H1 (cell line): Measurements from ENCODE around the gene FGR. TPM values are rescaled to one million over a fixed set of nuclear protein-coding genes. Genes with fewer than 3 reads are reported as not detected.
A peak's percentile ranks its signal among the peaks of the same experiment; 100 is the strongest.

Source experiments
- CTCF ChIA-PET: fragments of 300-600 bp; sonication (Branson Sonifier 250); formaldehyde crosslinking; loops from one replicate; lab custom pipeline; 2021; ENCODE audit not compliant: partially characterized antibody; lab: Charles Lee
- POLR2A ChIA-PET: fragments of 300-600 bp; sonication (Branson Sonifier 250); formaldehyde crosslinking; loops from one replicate; lab custom pipeline; 2021; ENCODE audit warnings: inconsistent platforms; ENCODE audit not compliant: partially characterized antibody; lab: Charles Lee
- DNase-seq, 2 experiments: peaks; one replicate each; pipeline versions ENCODE4 v3.0.0 to v3.0.0-alpha.2; 2010 to 2022; ENCODE audit warnings: low spot score in 2 of 2, low read depth in 1 of 2, mixed read lengths in 1 of 2
- FAIRE-seq: peaks from 2 replicates; lab custom pipeline; 2011; peaks lifted over from hg19 to GRCh38; lab: Jason Lieb, UNC
- H2AFZ ChIP-seq: 2 replicates; pipeline ENCODE4 v1.8.1; 2012; ENCODE audit warnings: low read length, inconsistent platforms
- H2AK5ac ChIP-seq: 2 replicates; pipeline ENCODE4 v1.6.1; 2013; ENCODE audit warnings: low read depth, low read length
- H2BK120ac ChIP-seq: replicated peaks from 2 replicates; pipeline ENCODE3; 2013; ENCODE audit warnings: low read depth, low read length, inconsistent platforms
- H2BK12ac ChIP-seq: 2 replicates; pipeline ENCODE4 v1.6.1; 2013; ENCODE audit warnings: low read depth, low read length
- H2BK15ac ChIP-seq: 2 replicates; pipeline ENCODE4 v1.6.1; 2013; ENCODE audit warnings: low read length
- H2BK20ac ChIP-seq: 2 replicates; pipeline ENCODE4 v1.6.1; 2013; ENCODE audit warnings: low read length
- H2BK5ac ChIP-seq: 2 replicates; pipeline ENCODE4 v1.6.1; 2013; ENCODE audit warnings: low read depth, low read length
- H3K14ac ChIP-seq: 2 replicates; pipeline ENCODE4 v1.6.1; 2013; ENCODE audit warnings: inconsistent platforms; ENCODE audit not compliant: insufficient read length
- H3K18ac ChIP-seq: 2 replicates; pipeline ENCODE4 v1.6.1; 2013; ENCODE audit warnings: low read length; ENCODE audit errors: extremely low read depth
- H3K23ac ChIP-seq: 2 replicates; pipeline ENCODE4 v1.6.1; 2013; ENCODE audit warnings: inconsistent platforms; ENCODE audit not compliant: insufficient read length
- H3K23me2 ChIP-seq: 2 replicates; pipeline ENCODE4 v1.6.1; 2013; ENCODE audit warnings: low read depth, low read length
- H3K27ac ChIP-seq: 2 replicates; pipeline ENCODE4 v1.6.1; 2011; ENCODE audit warnings: low read depth, low read length, inconsistent platforms
- H3K27me3 ChIP-seq, 4 experiments: replicated peaks in 1 of 4; 1 replicate in 1 of 4; 2 replicates in 3 of 4; pipeline versions ENCODE4 v1.6.1 to v1.8.1; 2011 to 2013; ENCODE audit warnings: low read length in 3 of 4, mild to moderate bottlenecking in 3 of 4, inconsistent platforms in 2 of 4, mixed read lengths in 2 of 4, moderate library complexity in 1 of 4; ENCODE audit not compliant: control insufficient read depth in 3 of 4, insufficient read depth in 3 of 4; ENCODE audit errors: extremely low read depth in 1 of 4
- H3K36me3 ChIP-seq, 4 experiments: 2 replicates each; pipeline versions ENCODE4 v1.6.1 to v1.8.1; 2011 to 2013; ENCODE audit warnings: mild to moderate bottlenecking in 4 of 4, low read length in 3 of 4, moderate library complexity in 2 of 4, control low read depth in 1 of 4, inconsistent platforms in 1 of 4; ENCODE audit not compliant: insufficient read depth in 4 of 4, control insufficient read depth in 2 of 4
- H3K4ac ChIP-seq: replicated peaks from 2 replicates; pipeline ENCODE3; 2013; ENCODE audit warnings: low read length, low read depth, mixed read lengths, inconsistent platforms; ENCODE audit not compliant: insufficient read length
- H3K4me1 ChIP-seq, 4 experiments: replicated peaks in 1 of 4; 1 replicate in 1 of 4; 2 replicates in 3 of 4; pipeline versions ENCODE4 v1.6.1 to v1.8.1; 2011 to 2013; ENCODE audit warnings: low read length in 3 of 4, inconsistent platforms in 2 of 4, mixed read lengths in 1 of 4; ENCODE audit not compliant: insufficient read depth in 4 of 4, control insufficient read depth in 3 of 4
- H3K4me2 ChIP-seq, 2 experiments: 2 replicates each; pipeline versions ENCODE4 v1.6.1 to v1.8.1; 2011 to 2013; ENCODE audit warnings: low read depth in 2 of 2, low read length in 2 of 2, control low read depth in 1 of 2, inconsistent platforms in 1 of 2, mild to moderate bottlenecking in 1 of 2; ENCODE audit not compliant: insufficient read depth in 1 of 2
- H3K4me3 ChIP-seq, 4 experiments: fragments of 200-600, 300-600 bp in 1 of 4; sonication (generic), shearing (Covaris generic), sonication (Bioruptor Twin) in 1 of 4; 2 replicates each; pipeline versions ENCODE4 v1.5.1 to v1.8.1; 2011 to 2016; ENCODE audit warnings: low read length in 4 of 4, low read depth in 3 of 4, control low read depth in 2 of 4, inconsistent platforms in 2 of 4, mild to moderate bottlenecking in 2 of 4, mixed read lengths in 1 of 4, moderate library complexity in 1 of 4; ENCODE audit not compliant: insufficient read depth in 2 of 4; ENCODE audit errors: extremely low read depth in 1 of 4
- H3K56ac ChIP-seq: replicated peaks from 2 replicates; pipeline ENCODE3; 2013; ENCODE audit warnings: low read depth, mild to moderate bottlenecking, mixed read lengths, low read length, inconsistent platforms; ENCODE audit not compliant: insufficient read length
- H3K79me1 ChIP-seq: 2 replicates; pipeline ENCODE4 v1.6.1; 2013; ENCODE audit warnings: low read depth, low read length, control low read depth
- H3K79me2 ChIP-seq, 2 experiments: 2 replicates each; pipeline versions ENCODE4 v1.6.1 to v1.8.1; 2012 to 2013; ENCODE audit warnings: low read length in 2 of 2, mild to moderate bottlenecking in 2 of 2, inconsistent platforms in 1 of 2; ENCODE audit not compliant: insufficient read depth in 2 of 2, control insufficient read depth in 1 of 2
- H3K9ac ChIP-seq, 4 experiments: replicated peaks in 1 of 4; 1 replicate in 1 of 4; 2 replicates in 3 of 4; pipeline versions ENCODE4 v1.6.1 to v1.8.1; 2011 to 2013; ENCODE audit warnings: low read depth in 3 of 4, low read length in 3 of 4, control low read depth in 2 of 4, mild to moderate bottlenecking in 2 of 4, moderate library complexity in 2 of 4, inconsistent platforms in 1 of 4; ENCODE audit errors: extremely low read depth in 1 of 4
- H3K9me3 ChIP-seq, 2 experiments: 2 replicates each; pipeline versions ENCODE4 v1.6.1 to v1.8.1; 2012 to 2013; ENCODE audit warnings: mild to moderate bottlenecking in 2 of 2, moderate library complexity in 2 of 2, control low read depth in 1 of 2, inconsistent platforms in 1 of 2, low read depth in 1 of 2, low read length in 1 of 2, mixed read lengths in 1 of 2; ENCODE audit not compliant: insufficient read depth in 2 of 2
- H4K20me1 ChIP-seq, 2 experiments: replicated peaks in 1 of 2; 2 replicates each; pipeline versions ENCODE3 to v1.8.1; 2011 to 2013; ENCODE audit warnings: inconsistent platforms in 2 of 2, low read length in 2 of 2, mild to moderate bottlenecking in 1 of 2; ENCODE audit not compliant: insufficient read depth in 2 of 2, control insufficient read depth in 1 of 2
- H4K5ac ChIP-seq: 2 replicates; pipeline ENCODE4 v1.6.1; 2013; ENCODE audit warnings: low read length, low read depth, mixed read lengths, inconsistent platforms; ENCODE audit not compliant: insufficient read length
- H4K8ac ChIP-seq: 2 replicates; pipeline ENCODE4 v1.8.0; 2013; ENCODE audit warnings: mild to moderate bottlenecking, moderate library complexity, low read length, inconsistent platforms; ENCODE audit not compliant: insufficient read depth; ENCODE audit errors: extremely low read depth
- H4K91ac ChIP-seq: replicated peaks from 2 replicates; pipeline ENCODE3; 2013; ENCODE audit warnings: low read length, mixed read lengths, inconsistent platforms; ENCODE audit not compliant: insufficient read length
- GABPA ChIP-seq: IDR thresholded peaks from 2 replicates; pipeline ENCODE4 v1.6.1; 2011; ENCODE audit warnings: mild to moderate bottlenecking, low read length, moderate library complexity, borderline replicate concordance; ENCODE audit not compliant: insufficient read depth
- PHF8 ChIP-seq: fragments of 200-600 bp; sonication (generic); conservative IDR thresholded peaks from 2 replicates; pipeline ENCODE4 v1.7.1; 2012; ENCODE audit warnings: low read depth, mild to moderate bottlenecking, inconsistent platforms, low read length, moderate library complexity
- TEAD4 ChIP-seq: IDR thresholded peaks from 2 replicates; pipeline ENCODE4 v1.6.1; 2012; ENCODE audit warnings: low read depth, low read length, inconsistent platforms, mixed read lengths
- ZNF274 ChIP-seq: IDR thresholded peaks from 2 replicates; pipeline ENCODE4 v1.7.0; 2012; ENCODE audit warnings: low read length, borderline replicate concordance; ENCODE audit errors: extremely low read depth
- WGBS, 2 experiments: shearing (Covaris generic) in 1 of 2; methylation state at CpG; one replicate each; pipeline versions ENCODE4 v1.1.6 to v1.1.7; 2013 to 2015; ENCODE audit warnings: low lambda C conversion rate in 2 of 2, mixed read lengths in 2 of 2, inconsistent platforms in 1 of 2, low coverage in 1 of 2, missing lambda C conversion rate in 1 of 2; ENCODE audit not compliant: insufficient replicate concordance in 2 of 2, insufficient coverage in 1 of 2, insufficient read length in 1 of 2; ENCODE audit errors: extremely low coverage in 1 of 2, missing lambda C conversion rate in 1 of 2; 5-methylcytosine and 5-hydroxymethylcytosine counted together
- polyA plus RNA-seq, 7 experiments: library from polyadenylated mRNA; depleted of rRNA in 3 of 7; stranded (reverse) in 5 of 7; unstranded in 2 of 7; fragments of >200 nt in 5 of 7; fragments of 200-250 nt in 2 of 7; gene quantifications; 1 replicate in 5 of 7; 2 replicates in 1 of 7; 4 replicates in 1 of 7; pipeline versions ENCODE4 v1.2.1 to v1.2.3, GENCODE V29; 2011 to 2013; ENCODE audit warnings: missing spikeins in 2 of 7, mixed read lengths in 2 of 7
- total RNA-seq: library from RNA; stranded (reverse); fragmentation: NEBNext Ultra II Directional; extraction: Animal tissue kit (Norgen Biotek cat#: 25700); gene quantifications from 2 replicates; pipeline ENCODE4 v1.2.1, GENCODE V29; 2021
- TF ChIP-seq, protein P1 (sequence below): IDR thresholded peaks from 2 replicates; pipeline ENCODE4 v1.6.1; 2012; ENCODE audit warnings: inconsistent platforms

The FGR gene
- total and polyA plus RNA-seq, 2 of the 8 experiments (the other 6 are each of a cell fraction or from before 2014, with no cell fraction given) = 0.22 to 0.95 TPM

DNA sequence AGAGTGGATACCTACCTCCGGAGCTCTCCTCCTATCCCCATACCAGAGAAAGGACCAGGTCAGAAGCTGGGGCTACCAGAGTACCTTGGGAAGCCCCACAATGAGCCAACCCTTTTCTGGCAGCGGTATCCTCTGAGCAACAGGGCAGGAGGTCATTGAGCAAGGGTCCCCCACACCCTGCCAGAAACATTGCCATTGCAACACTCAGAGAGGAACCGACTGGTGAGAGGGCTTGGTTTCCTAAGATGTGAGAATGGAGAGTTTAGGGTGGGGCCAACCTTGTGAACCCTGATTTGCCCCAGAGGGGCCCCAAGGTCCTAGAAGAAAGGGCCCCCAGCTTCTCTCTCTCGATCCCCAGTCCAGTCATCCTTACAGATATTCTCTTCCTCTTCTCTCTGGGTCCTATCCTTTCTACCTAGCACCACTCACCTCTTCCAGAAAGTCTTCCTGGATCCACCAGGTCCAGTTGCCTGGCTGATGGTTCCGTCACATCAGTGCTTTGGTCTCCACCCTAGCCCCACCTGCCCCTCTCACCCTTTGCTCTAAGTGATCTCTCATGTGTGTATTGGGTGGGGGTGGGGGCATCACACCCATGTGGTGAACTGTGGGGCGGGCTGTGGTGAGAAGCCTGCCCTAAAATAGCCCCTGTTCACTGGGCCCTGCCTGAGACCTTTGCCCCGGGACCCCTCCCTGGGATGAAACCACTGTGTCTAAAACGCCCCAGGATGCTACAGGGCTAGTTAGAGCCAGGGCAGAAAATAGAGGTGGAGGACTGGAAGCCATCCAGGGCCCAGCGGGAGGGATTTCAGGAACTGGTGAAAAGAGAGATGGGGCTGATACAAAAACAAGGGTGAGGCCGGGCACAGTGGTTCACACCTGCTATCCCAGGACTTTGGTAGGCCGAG, 8.7 kb downstream of the FGR start:
- no peak overlapping the region for H3K56ac ChIP-seq

More for the DNA sequence above, 8.7 kb downstream of the FGR start:
- H3K23ac ChIP-seq = no peak overlapping the region
- H4K20me1 ChIP-seq = peaks cover 0 to 1% of the 10 kb centered on the region in 2 experiments
- peaks cover 3% of the 10 kb centered on the region; the same call in 1 of the 2 replicates for H3K79me1 ChIP-seq
- H3K36me3 ChIP-seq = no peaks in the 10 kb centered on the region
- no peak overlapping the region for H3K14ac ChIP-seq
- ChIA-PET CTCF (interaction anchor here (1.1 to 37.8 kb wide), 6 partner anchors 8 to 66 kb away, joined by 3 to 1807 read pairs (median 8); no protein-coding TSS in a partner anchor), POLR2A (interaction anchor here (0.6 kb wide), 1 partner anchor 559 kb away, joined by 3 read pairs; no protein-coding TSS in a partner anchor)
- H3K9ac ChIP-seq = no peak overlapping the region
- no peak overlapping the region for H3K18ac ChIP-seq
- H3K4ac ChIP-seq = no peak overlapping the region
- 0 out of 2 replicates have a peak overlapping the region, but pooled peaks have one; percentile 76 for H2BK15ac ChIP-seq
- no peak for DNase-seq
- no peaks in the 10 kb centered on the region for H3K23me2 ChIP-seq
- TF ChIP-seq GABPA (no peak), PHF8 (no peak), TEAD4 (no peak), ZNF274 (no peak)
- TF ChIP-seq, protein P1, sequence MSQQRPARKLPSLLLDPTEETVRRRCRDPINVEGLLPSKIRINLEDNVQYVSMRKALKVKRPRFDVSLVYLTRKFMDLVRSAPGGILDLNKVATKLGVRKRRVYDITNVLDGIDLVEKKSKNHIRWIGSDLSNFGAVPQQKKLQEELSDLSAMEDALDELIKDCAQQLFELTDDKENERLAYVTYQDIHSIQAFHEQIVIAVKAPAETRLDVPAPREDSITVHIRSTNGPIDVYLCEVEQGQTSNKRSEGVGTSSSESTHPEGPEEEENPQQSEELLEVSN = no peak
- H4K91ac ChIP-seq = no peak overlapping the region
- H4K5ac ChIP-seq = no peak overlapping the region
- H3K9me3 ChIP-seq = no peaks in the 10 kb centered on the region
- FAIRE-seq = no peak
- no peaks in the 10 kb centered on the region for H3K79me2 ChIP-seq
- peaks cover 2 to 21% (median 8%) of the 10 kb centered on the region in 4 experiments for H3K4me1 ChIP-seq
- H3K4me2 ChIP-seq = no peak overlapping the region
- H3K27me3 ChIP-seq = no peaks in the 10 kb centered on the region
- H3K4me3 ChIP-seq = no peak overlapping the region
- H3K27ac ChIP-seq = no peak overlapping the region
- H2AFZ ChIP-seq = no peak overlapping the region
- H4K8ac ChIP-seq = no peak overlapping the region
- H2BK20ac ChIP-seq = 0 out of 2 replicates have a peak overlapping the region, but pooled peaks have one; percentile 3
- H2BK120ac ChIP-seq = no peak overlapping the region
- no peak overlapping the region for H2BK12ac ChIP-seq
- H2AK5ac ChIP-seq = no peak overlapping the region
- 87% methylated on average over 10 of the region's 11 CpGs; no CpG with 5 or more reads in 1 of the 2 experiments for WGBS, 2 experiments
- no peak overlapping the region for H2BK5ac ChIP-seq
